ENCODE results near the gene FOSL2.

GRCh38 chr2:28394997-28395333, 2.3 kb downstream of the FOSL2 start:
- TF ChIP-seq CTCF (conservative IDR thresholded peaks at IDR 0.05 in 1 of 2, IDR thresholded peaks at IDR 0.05 in 1 of 2; ENCODE audit: extremely low read depth in 1 of 2, insufficient read depth in 1 of 2, low read depth in 1 of 2, low read length in 2 of 2) (no peak), EZH2 (IDR thresholded peaks at IDR 0.05; ENCODE audit: borderline replicate concordance, low read length) (no peak)

Data from mammary epithelial cell (primary cell).